NCI-H2196 treated with DMSO at 0.1 percent for 48 hours (cell line): ENCODE measurements around the gene CROCC2.

Experiments used
- DNase-seq: peaks from one replicate; lab custom pipeline; 2025; ENCODE audit not compliant: unreplicated experiment; lab: John Stamatoyannopoulos, UW

Gene CROCC2

DNA sequence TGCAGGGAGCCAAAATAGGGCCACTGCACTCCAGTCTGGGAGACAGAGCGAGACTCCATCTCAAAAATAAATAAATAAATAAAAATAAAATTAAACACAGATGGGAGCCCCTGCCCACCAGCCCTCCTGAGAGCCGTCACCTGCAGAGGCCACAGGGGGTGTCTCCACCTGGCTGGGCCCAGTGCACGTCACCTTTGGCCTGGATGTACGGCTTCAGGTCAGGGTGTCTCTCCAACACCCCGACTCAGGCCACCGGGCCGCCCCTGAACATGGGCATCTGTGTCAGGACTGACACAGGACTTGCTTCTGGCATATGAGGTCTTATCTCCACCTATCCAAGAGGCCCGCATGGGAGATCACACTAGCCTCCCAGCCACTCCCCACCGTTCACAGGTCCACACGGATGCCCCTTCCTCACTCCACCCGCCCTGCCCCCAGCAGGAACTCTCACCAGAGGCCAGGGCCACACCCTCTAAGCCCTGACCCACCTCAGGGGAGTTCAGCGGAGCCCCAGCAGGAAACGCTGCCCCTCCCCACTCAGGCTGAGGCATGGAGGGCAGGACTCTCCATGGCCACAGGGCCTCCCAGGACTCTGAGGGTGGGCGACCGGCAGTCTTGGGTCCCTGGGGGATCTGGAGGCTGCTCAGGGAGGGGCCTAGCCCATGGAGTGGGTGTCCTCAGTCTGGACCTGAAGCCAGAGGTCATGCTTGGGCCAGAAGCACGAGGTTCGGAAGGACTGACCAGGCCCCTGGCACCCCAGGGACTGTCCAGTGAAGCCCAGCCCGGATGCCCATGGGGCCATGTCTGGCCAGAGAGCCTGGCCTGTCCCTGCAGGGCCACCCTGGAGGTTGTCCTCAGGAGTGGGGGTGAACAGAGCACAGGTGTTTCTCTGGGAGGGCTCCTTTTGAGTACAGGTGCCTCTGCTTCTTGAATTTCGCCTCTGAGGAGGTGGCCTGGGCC is 1.6 kb upstream of the CROCC2 start:
- no peak for DNase-seq

- no peak for DNase-seq
Measured at GRCh38 chr2:240905176-240905781, 857 bp upstream of the CROCC2 start.

DNA sequence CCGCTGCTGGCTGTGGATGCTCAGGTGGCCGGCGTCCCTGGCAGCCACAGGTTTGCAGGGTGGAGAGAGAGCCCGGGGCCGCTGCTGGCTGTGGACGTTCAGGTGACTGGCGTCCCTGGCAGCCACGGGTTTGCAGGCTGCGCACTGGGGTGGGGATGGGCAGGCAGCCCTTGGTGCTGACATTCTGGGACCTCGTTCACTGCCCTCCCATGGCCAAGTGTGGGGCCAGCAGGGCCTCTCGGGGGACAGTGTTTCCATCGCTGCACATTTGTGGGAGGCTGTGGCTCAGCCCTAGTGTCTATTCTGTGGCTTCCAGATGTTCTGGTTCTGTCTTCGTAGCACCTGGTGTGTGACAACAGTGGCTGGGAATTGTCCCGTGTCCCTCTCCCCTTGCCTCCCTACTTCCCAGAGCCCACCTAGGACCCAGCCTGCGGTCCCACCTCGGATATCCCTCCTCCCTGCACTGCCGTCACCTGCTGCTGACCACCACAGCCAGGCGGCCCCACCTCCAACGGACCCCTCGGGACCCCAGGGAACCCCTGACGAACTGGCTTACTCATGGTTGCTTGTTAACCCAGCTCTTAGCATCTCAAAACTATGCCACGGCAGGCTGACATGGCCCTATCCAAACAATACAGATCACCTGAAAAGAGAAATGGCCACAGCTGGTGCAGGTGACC is 915 bp downstream of the CROCC2 start:
- no peak for DNase-seq

- DNase-seq, result no peak
Measured at GRCh38 chr2:240909216-240909974, 3.3 kb downstream of the CROCC2 start.

- no peak for DNase-seq
Measured at GRCh38 chr2:240911641-240912265, 5.6 kb downstream of the CROCC2 start.

GRCh38 chr2:240912878-240913809 is 7.0 kb downstream of the CROCC2 start:
- no peak for DNase-seq

DNA sequence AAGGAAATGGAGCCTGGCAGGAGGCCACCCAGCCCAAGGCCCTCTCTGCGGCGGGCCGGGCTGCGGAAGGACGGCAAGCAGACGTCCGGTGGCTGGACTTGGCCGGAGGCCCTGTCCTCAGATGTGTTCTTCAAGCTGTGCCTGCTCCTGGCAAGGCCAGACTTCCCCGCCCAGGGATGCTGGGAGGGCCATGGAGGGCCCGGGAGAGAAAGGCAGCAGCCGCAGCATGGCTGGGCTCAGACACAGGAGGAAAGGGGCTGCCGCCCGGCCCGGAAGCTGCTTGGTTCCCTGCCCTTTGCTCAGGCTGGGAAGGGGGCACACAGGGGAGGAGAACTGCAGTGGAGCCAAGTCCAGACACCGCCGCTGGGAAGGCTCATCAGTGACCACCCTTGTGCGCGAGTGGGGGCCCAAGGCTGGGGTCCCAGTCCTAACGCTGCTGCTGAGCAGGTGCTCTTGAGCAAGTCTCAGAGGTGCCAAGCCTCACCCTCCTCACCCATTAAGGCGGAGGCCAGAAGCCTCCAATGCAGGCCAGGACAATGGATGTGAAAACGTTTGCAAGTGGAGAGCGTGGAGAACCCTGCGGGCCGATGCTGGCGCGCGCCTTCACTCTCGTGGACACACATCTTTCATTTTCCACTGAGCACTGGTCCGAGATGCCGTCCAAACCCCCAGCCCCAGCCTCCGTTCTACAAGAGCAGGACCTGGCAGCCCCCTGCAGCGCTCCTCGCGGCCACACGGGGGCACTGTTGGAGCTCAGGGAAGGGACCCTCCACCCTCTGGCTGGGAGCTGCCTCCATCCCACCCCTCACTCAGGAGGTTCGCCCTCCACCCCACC is 7.9 kb downstream of the CROCC2 start:
- DNase-seq, result no peak

GRCh38 chr2:240914645-240915525 is 8.7 kb downstream of the CROCC2 start:
- DNase-seq, result no peak

GRCh38 chr2:240915526-240916341 is 9.6 kb downstream of the CROCC2 start:
- no peak for DNase-seq

DNA sequence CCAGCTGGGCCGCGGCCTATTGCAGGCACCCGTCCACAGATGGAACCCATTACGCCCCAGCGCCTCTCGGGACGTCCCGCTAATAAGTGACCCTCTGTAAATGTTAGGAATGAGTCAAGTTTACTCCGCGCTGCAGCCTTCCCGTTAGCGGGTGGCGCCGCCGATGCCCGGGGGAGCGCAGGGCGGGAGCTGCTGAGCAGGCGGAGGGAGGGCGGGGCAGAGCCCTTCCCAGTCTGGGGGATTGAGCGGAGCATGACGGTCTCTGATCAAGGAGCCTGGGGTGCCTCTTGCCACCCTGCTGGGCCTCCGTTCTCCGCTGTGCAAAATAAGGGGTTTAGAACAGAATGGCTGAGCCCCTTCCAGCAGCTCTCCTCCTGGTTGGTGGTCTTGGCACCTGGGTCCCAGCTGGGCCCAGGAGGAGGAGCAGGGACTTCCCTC is 10.5 kb downstream of the CROCC2 start:
- DNase-seq, result no peak

DNA sequence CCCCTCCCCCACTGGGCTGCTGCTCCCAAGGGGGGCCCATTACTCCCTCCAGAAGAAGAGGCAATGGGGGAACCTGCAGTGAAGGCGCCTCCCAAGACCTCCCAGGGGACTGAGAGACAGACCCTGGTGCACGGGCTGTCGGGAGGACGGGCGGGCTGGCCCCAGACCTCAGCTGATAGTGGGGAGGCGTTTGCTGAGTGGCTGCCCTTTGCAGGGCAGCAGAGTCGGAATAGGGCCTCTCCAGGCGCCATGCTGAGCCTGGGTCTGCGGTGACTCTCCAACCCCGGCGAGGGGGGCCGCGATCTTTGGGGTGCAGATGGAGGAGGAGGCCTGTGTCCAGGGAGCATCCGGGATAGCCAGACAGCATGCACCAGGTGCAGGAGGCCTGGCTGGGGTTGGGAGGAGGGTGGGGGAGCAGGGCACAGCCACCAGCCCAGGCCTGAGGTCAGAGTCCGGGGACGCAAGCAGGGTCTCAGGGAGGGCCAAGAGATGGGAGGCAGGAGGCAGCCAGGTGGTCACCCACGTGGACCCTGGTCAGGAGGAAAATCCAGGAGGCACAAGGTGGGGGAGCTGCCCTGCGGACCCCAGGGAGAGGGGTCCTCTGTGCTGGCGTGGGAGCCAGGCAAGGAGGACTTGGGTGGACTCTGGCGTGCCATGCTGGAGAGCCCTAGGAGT is 11.0 kb downstream of the CROCC2 start:
- no peak for DNase-seq

- no peak for DNase-seq
Measured at GRCh38 chr2:240917684-240918257, 11.6 kb downstream of the CROCC2 start.

DNA sequence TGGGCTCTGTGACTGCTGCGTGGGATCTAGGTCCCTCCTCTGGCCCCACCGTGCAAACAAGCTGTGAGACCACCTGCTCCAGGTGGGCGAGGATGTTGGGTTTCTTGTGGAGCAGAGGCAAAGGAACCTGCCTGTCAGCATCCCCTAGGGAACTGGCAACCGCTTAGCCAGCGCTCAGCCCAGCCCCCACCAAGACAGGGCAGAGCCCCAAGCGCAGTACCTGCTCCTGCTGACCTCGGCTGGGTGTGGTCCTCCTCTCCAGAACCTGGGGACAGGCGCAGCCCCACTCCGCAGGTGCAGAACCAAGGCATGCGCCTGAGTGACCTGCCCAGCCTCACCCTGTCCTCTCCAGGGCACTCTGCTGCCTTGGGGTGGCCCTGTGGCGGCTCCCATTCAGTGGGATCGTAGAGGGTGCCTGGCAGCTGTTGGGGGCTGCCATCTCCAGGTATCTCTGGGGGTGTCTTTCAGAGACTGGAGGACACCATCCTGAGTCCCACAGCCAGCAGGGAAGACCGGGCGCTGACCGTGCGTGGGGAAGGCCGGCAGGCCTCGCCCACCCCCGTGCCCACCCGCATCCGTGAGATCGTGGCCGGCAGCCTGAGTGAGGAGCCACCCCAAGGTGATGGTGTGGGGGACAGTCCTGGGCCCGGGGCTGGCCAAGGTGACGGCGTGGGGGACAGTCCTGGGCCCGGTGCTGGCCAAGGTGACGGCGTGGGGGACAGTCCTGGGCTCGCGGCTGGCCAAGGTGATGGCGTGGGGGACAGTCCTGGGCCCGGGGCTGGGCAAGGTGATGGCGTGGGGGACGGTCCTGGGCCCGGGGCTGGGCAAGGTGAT is 12.3 kb downstream of the CROCC2 start:
- no peak for DNase-seq

- no peak for DNase-seq
Measured at GRCh38 chr2:240919161-240919781, 13.1 kb downstream of the CROCC2 start.
